KBM-7 (cell line): ENCODE data around the gene TPD52L2.

Source experiments
- DNase-seq: peaks from one replicate; pipeline ENCODE4 v3.0.0-alpha.2; 2015
- in situ Hi-C: fragments of 300-500 bp; cut with MboI; formaldehyde crosslinking; loops from 2 replicates; pipeline ENCODE4 v1.14.3; 2020; ENCODE audit warnings: low sequenced_read_pairs, low pct_unique_long_range_greater_than_20kb, mixed read lengths

The TPD52L2 gene

DNA sequence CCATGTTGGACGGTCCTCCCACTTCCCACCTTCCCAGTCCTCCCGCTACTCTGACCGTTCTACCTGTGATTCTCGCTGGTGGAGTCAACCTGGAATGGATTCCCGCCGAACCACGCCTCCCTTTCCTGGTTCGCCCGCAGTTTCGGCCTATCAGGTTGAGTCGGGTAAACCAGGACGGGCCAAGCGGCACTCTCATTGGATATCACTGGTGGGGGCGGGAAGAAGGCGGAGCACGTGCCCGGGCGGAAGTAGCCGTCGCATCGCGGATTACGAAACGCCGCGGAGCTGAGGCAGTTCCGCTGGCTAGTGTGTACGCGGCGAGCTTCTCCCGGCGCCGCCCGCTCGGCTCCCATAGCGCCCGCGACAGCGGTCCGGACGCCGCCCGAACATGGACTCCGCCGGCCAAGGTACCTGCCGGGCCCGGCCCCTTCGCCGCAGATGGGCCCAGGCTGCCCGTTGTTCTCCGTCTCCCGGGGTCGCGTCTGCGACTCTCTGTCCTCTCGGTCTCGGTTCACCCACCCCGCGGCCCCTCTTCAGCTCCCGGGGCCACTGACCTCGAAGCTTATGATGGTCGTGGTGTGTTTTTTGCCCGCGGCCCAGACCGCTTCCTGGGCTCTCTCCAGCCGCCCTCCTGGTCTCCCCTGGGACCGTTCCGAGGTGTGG is at the start of gene TPD52L2:
Gene TPD52L2, plus strand, starts transcription at position 293 of the 663 bp plus-strand sequence. Its CDS starts 96 bp downstream, at position 389.
- in situ Hi-C loops = no loop called here
- DNase-seq = peak; percentile 99

- in situ Hi-C loops = no loop called here
- no peak for DNase-seq
Measured at GRCh38 chr20:63815615-63816253, 49.3 kb upstream of the TPD52L2 start.

DNA sequence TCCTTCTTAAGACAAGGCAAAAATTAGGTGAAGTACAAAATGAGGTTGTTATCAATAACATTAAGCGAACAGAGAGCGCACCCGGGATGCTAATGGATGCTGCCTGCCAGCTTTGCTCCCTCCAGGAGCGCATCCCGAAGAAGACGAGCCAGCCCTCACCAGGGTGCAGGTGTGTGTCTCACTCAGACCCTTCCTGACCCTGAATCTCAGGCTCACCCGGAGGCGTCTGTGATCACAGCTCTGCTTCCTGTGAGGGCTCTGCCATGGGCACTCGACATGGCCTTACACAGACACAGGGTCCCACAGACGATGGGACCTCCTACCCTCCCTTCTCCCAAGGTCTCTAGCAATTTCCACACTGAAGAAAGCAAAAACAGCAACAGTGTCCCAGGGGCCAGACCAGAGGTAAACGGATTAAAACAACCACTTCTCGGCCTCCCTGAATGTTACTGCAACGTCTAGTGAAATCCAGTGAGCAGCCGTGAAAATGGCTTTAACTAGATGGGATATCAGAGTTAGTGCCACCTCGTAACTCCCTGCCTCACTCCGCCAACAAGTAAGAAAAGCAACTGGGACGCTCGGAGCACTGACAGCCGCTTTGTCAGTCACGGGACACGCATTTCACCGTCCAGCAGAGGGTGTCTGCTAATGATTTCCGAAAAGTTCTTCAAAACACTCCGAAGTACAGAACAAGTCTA is 45.7 kb upstream of the TPD52L2 start:
- DNase-seq = no peak
- in situ Hi-C loops = no loop called here

- in situ Hi-C loops = no loop called here
- peak; percentile 75 for DNase-seq
Measured at GRCh38 chr20:63821811-63822210, 43.3 kb upstream of the TPD52L2 start.

GRCh38 chr20:63822276-63822696 is 42.8 kb upstream of the TPD52L2 start:
- DNase-seq = peak; percentile 93
- in situ Hi-C loops = no loop called here

DNA sequence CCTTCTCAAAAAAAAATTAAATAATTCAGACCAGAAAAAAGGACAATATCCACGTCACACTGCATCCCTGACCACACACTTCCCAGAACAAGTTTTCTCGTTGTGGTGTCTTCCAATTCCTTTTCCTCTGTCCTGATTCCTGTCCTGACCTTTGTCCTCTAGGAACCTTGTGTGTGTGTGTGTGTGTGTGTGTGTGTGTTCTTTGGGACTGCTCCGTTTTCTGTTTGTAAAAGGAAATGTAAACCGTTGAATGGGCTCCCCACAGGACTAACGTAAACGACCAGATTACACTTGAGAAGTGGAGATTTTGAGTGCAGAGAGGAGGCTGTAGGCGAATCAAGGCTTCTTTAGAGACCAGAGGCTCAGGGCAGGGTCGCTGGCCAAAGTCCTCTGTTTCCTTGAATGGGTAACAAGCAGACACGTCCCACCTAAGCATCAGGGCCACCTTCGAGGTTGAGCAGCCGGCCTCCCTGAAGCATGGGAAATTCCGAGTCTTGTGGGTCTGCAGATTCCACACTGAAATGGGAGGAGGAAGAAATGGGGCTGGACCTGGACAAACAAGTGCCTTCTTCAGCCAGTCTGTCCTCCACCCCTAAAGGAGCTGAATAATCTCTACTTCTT is 41.3 kb upstream of the TPD52L2 start:
- in situ Hi-C loops = no loop called here
- DNase-seq = no peak

DNA sequence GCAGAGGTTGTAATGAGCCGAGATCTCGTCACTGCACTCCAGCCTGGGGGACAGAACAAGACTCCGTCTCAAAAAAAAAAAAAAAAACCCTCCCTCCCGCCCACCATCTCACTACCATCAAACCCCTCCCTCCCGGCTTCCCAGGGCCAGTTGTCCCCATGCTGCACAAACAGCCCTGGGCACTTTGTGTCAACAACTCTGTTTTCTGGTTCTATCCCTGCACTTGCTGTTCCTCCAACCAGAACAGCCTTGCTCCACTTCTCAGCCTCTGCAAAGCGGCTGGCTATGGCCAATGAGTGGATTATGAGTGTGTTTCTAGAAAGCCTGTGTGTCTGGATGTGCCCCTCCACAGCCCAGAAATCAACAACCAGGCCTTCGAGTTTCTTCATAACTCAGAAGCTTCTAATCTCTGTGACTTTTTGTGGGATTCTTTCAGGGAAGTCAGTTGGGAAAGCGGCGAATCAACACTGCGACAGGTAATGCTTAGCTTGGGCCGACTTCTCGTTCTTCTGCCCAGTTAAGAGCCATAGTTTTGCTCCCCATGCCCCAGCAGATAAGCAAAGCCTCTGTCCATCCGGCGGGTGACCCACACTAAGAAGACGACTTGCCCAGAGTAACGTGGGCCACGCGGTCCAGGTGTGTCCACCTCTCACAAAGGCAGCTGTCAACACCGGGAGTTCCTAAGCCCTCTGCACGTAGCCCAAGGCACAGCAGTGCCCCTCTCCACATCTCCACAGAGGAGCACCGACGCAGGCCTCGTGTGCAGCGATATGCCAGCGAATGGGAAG is 39.5 kb upstream of the TPD52L2 start:
- in situ Hi-C loops = no loop called here
- DNase-seq = no peak

- DNase-seq = no peak
Measured at GRCh38 chr20:63826753-63827152, 38.3 kb upstream of the TPD52L2 start.

DNA sequence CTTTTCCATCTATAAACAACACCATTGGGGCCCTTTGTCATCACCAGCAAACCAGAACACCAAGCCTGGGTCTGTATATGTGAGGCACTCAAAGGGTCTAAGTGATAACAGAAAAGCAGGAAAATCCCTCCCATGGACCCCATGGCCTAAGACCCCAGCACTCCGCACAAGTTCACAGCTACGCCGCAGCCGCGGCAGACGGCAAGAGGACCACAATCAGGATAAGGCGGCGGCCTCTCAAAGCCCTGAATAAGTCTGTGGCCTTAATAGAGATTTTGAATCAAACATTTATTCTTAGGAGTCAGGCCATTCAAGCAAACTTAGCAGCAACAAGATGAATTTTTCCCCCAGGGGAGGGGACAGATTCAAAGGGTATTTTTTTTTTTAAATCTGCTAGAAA is 36.9 kb upstream of the TPD52L2 start:
- DNase-seq = no peak
- in situ Hi-C loops = no loop called here

More at GRCh38 chr20:63826753-63827152, 38.3 kb upstream of the TPD52L2 start:
- in situ Hi-C loops = no loop called here

DNA sequence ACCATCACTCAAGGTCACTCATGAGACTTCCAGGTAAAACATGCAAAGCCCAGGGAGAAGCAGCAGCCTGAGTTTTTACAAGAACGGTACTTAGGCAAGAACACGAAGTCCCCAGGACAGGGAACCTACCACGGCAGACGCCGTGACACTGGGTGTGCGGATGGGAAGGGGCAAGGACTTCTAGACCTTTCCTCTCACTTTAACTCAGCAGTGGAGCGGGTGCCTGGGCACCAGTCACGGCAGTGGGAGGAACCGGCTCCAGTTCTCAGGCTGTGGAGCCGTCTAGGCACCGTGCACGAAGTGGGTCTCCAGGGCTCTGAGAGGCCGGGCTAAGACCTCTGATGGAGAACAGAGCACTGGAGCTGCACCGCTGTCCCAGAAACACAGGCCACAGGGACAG is 36.5 kb upstream of the TPD52L2 start:
- in situ Hi-C loops = no loop called here
- no peak for DNase-seq

DNA sequence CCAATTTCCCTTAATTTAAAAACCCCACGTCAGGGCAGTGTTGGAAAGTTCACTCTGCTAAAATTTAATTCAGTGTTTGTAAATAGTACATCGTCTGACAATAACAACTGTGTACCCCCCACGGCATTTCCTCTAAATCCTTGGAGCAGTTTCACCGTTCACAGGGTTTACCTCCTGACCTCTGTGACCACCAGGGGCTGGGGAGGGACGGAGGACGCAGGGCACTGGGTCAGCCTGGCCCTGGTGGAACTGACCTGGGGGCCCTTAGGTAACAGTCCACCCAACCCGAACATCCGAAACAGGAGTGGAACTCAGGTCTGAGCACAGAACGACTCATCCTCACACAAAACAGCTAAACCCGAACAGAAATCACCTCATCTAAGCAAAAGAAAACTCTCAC is 36.1 kb upstream of the TPD52L2 start:
- no peak for DNase-seq
- in situ Hi-C loops = no loop called here

DNA sequence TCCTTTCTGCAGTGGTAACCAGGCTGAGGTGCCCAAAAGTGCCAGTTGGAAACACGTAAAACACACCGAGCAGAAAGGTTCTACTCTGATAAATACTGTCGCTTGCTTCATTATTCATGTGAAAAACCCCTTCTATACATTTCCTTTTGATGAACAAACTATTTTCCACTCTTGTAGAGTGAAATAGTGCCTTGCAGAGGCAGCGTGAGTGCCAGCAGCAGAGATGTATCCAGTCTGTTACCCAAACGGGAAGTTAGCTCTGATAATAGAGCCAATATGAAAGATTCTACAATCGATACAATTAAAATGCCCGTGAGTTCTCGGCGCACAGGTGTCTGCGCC is 35.5 kb upstream of the TPD52L2 start:
- in situ Hi-C loops = no loop called here
- peak; percentile 31 for DNase-seq

DNA sequence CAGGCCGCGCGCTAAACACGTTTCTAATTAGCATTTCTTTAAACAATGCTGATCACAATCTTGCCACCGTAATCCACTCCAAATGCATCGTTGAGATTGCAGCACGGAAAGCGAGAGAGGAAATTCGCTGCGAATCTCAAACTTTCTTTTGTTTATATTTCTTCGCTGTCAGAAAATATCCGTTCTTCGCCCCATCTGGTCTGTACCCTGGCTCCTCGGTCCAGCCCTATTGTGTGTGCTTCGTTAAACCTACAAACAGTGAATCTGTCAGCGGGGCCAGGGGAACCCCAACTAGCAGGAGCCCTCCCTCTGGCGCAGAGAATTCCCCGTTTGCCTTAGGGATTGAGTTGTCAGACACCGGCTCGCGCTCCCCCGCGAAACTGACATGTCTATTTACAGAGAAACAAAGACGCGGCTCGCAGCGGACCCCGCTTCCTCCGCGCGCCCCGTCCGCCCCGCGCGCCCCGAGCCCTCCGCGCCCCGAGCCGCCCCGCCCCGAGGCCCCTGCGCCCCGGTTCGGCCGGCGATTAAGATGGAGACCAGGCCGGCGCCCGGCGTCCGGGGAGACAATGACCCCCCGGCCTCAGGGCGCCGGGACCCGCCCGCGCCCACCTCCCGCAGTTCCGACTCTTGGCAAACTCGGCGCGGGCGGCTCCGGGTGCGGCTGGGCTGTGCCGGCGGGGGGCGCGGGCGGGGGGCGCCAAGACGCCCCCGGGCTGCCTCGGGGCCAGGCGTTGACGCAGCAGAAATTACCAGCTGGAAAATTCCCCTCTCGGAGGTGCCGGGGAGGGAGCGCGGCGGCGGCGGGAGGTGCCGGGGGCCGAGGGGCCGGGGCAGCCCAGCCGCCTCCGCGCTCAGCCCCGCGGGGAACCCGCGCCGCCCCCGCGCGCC is 34.9 kb upstream of the TPD52L2 start:
- in situ Hi-C loops = no loop called here
- DNase-seq = no peak

- in situ Hi-C loops = no loop called here
Measured at GRCh38 chr20:63830841-63831588, 34.1 kb upstream of the TPD52L2 start, which contains the start of gene ZBTB46. Gene ZBTB46, minus strand, starts transcription at chr20:63831264. Its CDS starts 40,507 bp downstream, at chr20:63790757.

DNA sequence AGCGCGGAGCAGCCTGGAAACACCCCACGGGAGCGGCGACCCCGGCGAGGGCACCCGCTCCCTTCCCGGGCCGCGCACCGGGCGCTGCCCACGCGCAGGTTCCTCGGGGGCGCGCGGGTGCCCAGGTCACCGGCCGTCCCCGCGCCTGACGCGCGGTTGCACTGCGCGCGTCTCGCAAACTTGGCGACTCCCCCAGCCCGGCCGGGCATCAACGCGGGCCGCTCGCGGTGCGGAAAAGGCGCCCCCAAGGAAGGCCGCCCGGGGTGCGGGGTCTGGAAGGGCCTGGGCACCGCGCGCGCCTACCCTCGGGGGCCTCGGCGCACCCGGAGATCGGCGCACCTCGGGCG is 33.5 kb upstream of the TPD52L2 start:
- no peak for DNase-seq
- in situ Hi-C loops = no loop called here

More at GRCh38 chr20:63830841-63831588, 34.1 kb upstream of the TPD52L2 start, which contains the start of gene ZBTB46:
- no peak for DNase-seq

GRCh38 chr20:63831993-63832686 is 32.9 kb upstream of the TPD52L2 start:
- DNase-seq = peak; percentile 28
- in situ Hi-C loops = no loop called here
